Bronchial epithelial cell (primary cell): Measurements from ENCODE around the gene MACC1. TPM values are rescaled to one million over a fixed set of nuclear protein-coding genes. Genes with fewer than 3 reads are reported as not detected.

Experiments used
- DNase-seq: peaks from one replicate; pipeline ENCODE4 v3.0.0-alpha.2; 2010; ENCODE audit warnings: low read depth
- FAIRE-seq: peaks from 2 replicates; lab custom pipeline; 2011; peaks lifted over from hg19 to GRCh38; lab: Jason Lieb, UNC
- H3K27me3 ChIP-seq: 2 replicates; pipeline ENCODE4 v1.5.1; 2011; ENCODE audit warnings: low read length; ENCODE audit not compliant: control insufficient read depth, insufficient read depth
- H3K36me3 ChIP-seq: 2 replicates; pipeline ENCODE4 v1.5.1; 2011; ENCODE audit warnings: low read length; ENCODE audit not compliant: control insufficient read depth, insufficient read depth
- H3K4me3 ChIP-seq: 2 replicates; pipeline ENCODE4 v1.5.1; 2011; ENCODE audit warnings: mild to moderate bottlenecking, low read depth, low read length, control low read depth
- CTCF ChIP-seq: IDR thresholded peaks from 2 replicates; pipeline ENCODE4 v1.5.1; 2011; ENCODE audit warnings: mild to moderate bottlenecking, moderate library complexity, low read length, control low read depth, inconsistent platforms; ENCODE audit not compliant: insufficient read depth, severe bottlenecking
- total RNA-seq: library from RNA; depleted of rRNA; stranded (reverse); fragments of >200 nt; gene quantifications from 2 replicates; pipeline ENCODE4 v1.2.1, GENCODE V29; 2014

The MACC1 gene
- total RNA-seq, 1 donor from 2014 or later = 15.5 TPM

DNA sequence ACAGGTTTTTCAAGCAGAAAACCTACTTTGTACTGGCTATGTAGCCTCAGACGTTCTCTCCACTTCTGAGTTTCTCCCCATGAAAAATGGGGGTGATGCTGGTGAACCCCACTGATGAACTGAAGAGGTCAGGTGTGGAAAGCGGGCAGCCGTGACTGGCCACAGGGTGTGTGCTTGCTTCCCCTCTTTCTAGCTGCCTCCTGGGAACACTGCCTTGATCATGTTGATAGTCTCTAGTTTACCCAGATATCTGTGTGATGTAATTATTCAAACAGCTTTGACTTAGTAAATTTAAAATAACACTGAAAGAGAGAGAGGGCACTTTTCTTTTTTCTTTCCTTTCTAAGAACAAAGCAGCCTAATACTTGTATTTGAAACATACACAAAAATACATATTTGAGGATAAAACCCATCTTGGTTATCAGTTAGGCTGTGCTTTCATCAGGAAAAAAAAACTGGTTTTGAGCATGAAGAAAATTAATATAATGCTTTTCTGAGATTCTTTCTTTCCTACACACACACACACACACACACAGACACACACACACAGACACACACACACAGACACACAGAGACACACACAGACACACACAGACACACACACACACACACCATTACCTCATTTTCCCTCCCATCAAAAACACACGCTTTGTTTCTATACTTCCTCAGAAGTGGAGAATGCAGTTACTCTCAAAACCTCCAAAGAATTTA is 76.7 kb downstream of the MACC1 start:
- Histone ChIP-seq H3K27me3 (no peaks in the 10 kb centered on the region), H3K36me3 (no peaks in the 10 kb centered on the region), H3K4me3 (no peak overlapping the region)
- TF ChIP-seq CTCF = no peak
- no peak for DNase-seq
- no peak for FAIRE-seq

DNA sequence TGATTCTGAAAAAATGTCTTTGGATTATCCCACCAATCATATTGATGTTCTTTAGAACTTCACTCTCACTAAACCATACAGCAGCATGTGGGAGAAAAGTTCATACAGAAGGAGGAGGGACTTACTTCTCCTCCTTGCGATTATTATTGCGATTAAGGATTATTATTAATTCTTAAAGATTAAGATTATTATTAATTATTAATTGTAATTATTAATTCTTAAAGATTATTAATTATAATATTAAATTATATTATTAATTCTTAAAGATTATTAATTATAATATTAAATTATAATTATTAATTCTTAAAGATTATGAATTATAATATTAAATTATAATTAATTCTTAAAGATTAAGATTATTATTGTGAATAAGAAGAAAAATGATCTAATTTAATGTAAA is 80.5 kb downstream of the MACC1 start:
- H3K27me3 ChIP-seq = no peaks in the 10 kb centered on the region
- TF ChIP-seq CTCF = no peak
- no peak overlapping the region for H3K4me3 ChIP-seq
- no peaks in the 10 kb centered on the region for H3K36me3 ChIP-seq
- DNase-seq (no peak), FAIRE-seq (no peak)

DNA sequence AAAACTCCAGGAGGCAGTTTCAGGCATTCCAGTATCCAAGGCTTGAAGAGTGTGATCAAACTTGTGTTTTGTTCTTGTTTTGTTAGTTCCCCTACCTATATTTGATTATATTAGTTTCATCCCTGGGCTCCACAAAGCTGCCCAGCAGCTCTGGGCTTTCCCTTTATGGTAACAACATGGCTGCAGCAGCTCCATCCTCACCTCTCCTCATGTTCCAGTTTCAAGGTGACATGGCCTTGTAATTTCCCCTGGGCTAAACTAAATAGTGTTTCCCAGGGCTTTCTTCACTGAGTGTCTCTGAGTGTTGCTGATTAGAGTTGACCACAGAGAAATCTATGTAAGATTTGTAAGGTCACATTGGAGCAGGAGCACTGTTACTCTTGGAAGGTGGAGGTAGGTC is 83.4 kb downstream of the MACC1 start:
- no peaks in the 10 kb centered on the region for H3K36me3 ChIP-seq
- TF ChIP-seq CTCF = no peak
- DNase-seq (no peak), FAIRE-seq (no peak)
- no peak overlapping the region for H3K4me3 ChIP-seq
- H3K27me3 ChIP-seq = no peaks in the 10 kb centered on the region

- no peak for TF ChIP-seq CTCF
- H3K36me3 ChIP-seq = no peaks in the 10 kb centered on the region
- no peaks in the 10 kb centered on the region for H3K27me3 ChIP-seq
- no peak for FAIRE-seq
- no peak overlapping the region for H3K4me3 ChIP-seq
- no peak for DNase-seq
Observed at GRCh38 chr7:20132585-20132984, 84.6 kb downstream of the MACC1 start.

DNA sequence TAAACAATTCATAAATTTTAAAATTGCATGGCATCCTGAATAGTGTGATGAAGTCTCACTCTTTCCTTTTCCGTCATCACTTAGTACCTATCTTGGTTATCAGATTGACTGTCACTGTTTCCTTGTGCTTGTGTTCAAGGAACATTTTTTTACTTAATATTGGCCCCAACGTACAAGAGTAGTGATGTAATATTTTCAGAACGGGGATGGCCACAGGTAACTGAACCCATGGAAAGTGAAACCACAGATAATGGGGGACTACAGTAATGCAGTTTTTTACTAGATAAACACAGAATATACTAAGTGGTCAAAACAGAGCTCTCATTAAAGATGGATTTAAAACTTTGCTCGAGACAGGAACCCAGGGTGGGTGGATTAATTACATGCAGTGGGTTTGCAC is 85.4 kb downstream of the MACC1 start:
- Histone ChIP-seq H3K36me3 (no peaks in the 10 kb centered on the region), H3K4me3 (no peak overlapping the region), H3K27me3 (no peaks in the 10 kb centered on the region)
- no peak for TF ChIP-seq CTCF
- no peak for FAIRE-seq
- no peak for DNase-seq

- no peak for TF ChIP-seq CTCF
- H3K36me3 ChIP-seq = no peaks in the 10 kb centered on the region
- DNase-seq = no peak
- H3K4me3 ChIP-seq = no peak overlapping the region
- H3K27me3 ChIP-seq = no peaks in the 10 kb centered on the region
- FAIRE-seq = no peak
Observed at GRCh38 chr7:20129920-20130319, 87.3 kb downstream of the MACC1 start.
